T-helper 9 cell (primary cell): Measurements from ENCODE around the gene SLC5A5.

Experiments
- DNase-seq: peaks from one replicate; pipeline ENCODE4 v3.0.0-alpha.2; 2020
- total RNA-seq, 2 donors: gene quantifications; one replicate each; lab custom pipeline; 2026; lab: John Stamatoyannopoulos, UW

The SLC5A5 gene
- 3.6 to 4.1 reads per million in 2 donors for total RNA-seq

DNA sequence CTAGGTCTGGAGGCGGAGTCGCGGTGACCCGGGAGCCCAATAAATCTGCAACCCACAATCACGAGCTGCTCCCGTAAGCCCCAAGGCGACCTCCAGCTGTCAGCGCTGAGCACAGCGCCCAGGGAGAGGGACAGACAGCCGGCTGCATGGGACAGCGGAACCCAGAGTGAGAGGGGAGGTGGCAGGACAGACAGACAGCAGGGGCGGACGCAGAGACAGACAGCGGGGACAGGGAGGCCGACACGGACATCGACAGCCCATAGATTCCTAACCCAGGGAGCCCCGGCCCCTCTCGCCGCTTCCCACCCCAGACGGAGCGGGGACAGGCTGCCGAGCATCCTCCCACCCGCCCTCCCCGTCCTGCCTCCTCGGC is at the start of gene SLC5A5:
TSS of gene SLC5A5 (plus strand) at position 68 of the 373 bp plus-strand sequence. CDS start 375 bp downstream, outside the sequence.
- no peak for DNase-seq

DNA sequence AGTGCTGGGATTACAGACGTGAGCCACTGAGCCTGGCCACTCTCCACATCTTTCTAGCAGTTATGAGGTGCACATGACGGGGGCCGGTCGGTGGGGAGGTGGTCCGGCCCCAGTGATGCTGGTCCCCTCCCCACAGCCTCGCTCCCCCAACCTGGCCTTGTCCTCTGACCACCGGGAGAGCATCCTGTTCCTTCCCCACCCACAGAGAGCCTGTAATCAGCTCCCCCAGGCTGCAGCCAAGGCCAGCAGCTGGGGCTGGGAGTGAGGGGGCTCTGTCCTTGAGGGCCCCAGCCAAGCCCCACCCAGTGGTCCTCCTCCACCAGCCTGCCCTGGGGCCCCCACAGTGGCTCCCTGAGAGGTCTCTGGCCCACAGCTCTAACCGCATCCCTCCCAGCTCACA is 47.4 kb upstream of the SLC5A5 start:
- DNase-seq: no peak

DNA sequence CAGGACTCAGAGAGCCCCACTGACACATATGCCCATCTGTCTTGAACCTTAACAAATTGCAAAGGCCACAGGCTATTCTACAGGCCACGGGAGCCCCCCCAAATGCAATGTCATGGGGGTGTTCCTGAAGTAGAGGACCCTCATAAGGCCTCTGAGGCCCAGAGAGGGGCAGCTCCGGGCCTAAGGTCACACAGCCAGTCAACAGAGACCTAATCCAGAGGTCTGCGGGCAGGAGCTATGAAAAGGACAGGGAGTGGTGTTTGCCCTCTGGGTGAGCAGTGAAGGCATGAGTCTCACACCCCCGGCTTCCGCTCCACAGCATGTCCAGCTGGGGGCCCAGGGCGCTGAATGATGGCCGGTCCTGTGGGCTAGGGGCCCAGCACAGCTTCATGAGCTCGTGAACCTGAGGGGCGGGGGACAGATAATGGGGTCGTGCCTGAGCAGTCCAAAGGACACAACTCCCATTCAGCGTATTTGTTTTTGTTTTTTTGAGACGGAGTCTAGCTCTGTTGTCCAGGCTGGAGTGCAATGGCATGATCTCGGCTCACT is 45.2 kb upstream of the SLC5A5 start:
- no peak for DNase-seq

DNA sequence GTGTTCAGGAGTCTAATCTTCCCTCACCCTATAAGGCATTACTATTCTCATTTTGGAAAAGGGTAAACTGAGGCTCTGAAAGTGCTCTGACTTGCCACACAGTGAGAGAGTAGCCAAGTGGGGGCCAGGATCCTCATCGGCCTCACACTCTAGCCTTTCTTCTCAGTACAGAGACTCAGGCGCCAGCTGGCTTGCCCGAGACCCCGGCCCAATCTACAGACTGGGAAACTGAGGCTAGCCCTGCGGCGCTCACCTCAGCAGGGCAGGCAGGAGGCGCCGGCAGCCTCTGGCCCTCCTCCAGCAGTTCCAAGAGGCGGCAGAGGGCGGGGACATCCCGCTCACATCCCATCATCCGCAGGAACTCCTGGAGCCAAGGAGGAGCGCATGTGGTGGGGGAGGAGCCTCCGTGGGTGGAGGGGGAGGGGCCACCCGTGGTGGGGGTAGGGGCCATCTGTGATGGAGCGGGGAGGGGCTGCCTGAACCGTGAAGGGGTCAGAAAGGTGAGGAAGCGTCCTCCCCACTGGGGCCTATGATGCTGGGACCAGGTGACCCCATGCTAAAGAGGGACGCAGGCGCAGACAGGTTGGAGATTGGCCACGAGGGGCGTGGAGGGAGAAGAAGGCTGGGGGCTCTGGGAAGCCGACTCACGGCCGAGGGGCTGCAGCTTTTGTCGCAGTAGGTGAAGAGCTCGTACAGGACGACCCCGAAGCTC is 41.7 kb upstream of the SLC5A5 start:
- DNase-seq: no peak

DNA sequence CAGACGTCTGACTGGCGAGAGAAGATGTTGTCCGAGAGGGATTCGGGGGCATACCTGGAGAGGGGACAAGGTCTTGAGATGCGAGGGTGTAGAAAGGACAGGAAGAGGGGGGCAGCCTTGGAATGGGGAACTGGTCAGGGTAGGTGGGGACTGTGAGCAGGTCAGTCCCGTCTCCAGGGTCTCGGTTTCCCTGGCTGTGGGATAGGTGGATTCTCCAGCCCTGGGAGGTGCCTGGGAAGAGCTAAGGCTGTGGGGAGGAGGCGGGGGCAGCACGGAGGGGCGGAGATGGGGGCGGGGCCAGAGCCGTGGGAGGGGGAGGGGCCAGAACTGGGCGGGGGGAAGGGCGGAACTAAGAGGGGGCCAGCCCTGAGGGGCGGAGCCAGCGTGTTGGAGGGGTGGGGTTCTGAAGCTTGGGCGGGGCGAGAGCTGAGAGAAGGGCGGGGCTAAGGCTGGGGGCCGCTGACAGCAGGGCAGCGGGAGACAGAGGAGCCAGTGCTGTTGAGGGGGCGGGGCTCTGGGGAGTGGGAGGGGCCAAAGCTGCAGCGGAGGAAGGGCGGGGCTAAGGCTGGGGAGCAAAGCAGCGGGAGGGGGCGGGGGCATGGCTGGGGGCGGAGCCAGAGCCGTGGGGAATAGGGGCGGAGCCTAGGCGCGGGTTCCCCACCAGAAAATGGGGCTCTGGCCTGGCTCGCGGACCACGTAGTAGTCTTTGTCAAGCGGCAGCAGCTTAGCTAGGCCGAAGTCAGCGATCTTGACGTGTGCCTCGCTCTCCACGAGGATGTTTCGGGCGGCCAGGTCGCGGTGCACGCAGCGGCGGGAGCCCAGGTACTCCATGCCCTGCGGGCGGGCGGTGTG is 41.0 kb upstream of the SLC5A5 start:
- peak; percentile 19 for DNase-seq

DNA sequence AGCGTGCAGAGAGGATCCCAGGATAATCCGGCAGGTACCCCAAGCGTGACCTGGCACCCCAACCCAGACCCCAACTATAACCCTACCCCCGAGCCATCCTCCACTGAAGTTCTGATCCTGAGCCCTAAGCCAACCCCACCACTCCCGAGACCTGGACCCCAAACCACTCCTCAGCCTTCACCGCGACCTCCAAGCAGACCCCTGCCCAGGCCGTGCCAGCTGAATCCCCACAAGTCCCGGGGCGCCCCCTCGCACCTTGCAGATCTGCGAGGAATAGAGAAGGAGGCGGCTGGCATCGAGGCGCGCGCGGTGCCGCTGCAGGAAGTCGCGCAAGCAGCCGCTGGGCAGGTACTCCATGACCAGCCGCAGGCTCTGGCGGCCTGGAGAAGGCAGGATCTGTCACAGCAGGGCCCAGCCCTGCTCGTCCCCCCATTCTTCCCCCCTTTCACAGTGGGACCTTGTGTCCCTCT is 40.3 kb upstream of the SLC5A5 start:
- DNase-seq: no peak

DNA sequence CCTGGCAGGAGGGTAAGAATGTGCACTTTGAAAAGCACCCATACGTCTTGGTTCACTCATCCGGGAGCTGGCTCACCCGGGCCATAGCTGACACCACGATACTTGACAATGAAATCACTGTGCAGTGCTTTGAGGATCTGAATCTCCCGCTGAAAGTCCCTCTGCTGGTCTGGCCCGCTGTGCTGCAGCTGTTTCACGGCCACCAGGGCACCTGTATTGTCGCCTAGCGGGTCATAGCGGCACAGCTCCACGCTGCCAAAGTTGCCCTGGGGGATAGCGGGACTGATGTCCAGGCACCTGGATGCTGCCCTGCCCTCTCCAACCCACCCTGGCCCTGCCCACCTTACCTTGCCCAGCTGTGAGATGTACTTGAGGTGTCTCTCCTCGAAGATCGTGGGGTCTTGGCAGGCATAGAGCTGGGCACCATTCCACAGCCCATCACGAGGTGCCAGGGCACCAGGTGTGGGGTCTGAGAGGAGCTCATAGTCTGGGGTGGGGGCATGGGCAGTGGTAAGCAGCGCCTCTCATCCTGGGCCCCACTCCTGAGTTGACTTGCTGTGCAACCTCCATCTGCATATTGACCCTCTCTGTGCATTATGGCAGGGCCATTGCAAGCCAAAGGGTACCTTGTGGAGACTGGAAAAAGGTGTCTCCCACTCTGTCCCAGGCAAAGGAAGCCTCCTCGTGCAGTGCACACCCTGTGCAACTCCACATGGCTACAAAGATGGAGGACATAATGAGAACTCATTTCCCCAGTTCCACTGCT is 39.1 kb upstream of the SLC5A5 start:
- no peak for DNase-seq

DNA sequence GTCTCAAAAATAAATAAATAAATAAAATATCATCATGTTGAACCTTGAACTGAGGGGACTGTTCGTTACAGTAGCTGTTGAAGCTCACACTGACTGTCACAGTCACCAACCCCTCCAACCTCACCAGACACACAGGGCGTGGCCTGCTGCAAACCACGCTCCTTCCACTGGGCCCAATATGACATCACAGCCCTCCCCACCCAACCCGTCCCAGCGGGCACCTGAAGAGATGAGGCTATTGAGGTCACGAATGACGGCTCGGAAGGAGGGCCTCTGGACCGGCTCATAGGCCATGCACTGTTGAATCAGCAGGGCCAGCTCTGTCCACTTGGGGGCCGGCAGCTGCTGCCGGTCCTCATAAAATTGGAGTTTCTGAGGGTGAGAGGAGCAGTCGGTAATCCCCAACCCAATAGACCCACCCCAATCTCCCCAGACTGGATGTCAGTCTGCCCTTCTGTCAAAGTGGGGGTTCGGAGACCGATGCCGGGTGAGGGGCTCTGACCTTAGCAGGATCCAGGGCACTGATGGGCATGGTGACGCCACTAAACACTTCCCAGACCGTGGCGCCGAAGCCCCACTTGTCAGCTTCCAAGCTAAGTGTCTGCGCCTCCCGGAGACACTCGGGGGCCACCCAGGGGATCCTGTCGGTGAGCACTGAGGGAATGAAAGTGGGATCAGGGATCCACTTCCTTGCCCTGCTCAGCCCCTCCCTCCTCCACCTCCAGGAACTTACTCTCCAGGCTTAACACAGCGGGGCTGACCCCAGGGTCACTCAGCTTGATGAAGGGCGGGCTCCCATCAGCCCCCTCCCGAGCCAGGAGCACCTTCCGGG is 37.2 kb upstream of the SLC5A5 start:
- DNase-seq: no peak

DNA sequence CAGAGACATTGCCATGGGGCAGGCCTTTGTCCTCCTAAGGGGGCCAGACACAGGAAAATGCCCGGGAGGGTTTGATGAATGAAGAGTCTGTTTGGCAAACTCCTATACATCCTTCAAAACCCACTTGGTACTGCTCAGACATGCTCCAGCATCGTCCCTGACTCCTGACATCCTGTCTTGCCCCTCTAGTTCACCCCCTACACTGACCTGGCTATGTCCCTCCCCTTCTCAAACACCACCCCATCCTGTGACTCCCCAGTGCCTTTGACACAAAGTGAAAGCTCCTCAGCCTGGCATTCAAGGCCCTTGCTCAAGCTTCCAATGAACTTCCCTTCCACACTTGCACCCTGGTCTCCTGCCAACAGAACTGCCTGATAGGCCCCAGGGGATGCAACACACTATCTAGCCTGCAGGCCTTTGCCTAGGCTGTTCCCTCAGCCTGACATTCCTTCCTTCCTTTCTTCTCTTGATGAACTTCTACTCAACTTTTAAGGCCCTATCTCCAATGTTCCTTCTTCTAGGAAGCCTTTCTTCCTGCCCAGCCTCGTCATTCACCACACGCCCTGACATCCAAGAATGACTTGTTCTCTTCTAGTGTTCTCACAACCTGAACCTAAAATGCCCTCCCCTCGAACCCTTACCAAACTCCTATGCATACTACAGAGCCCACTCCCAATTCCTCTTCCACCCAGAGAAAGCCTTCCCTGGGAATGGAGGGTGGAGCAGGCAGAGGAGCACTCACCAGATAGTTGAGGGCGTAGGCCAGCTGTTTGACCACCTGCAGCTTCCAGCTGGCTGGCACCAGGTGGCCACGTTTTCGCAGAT is 36.4 kb upstream of the SLC5A5 start:
- DNase-seq: no peak

DNA sequence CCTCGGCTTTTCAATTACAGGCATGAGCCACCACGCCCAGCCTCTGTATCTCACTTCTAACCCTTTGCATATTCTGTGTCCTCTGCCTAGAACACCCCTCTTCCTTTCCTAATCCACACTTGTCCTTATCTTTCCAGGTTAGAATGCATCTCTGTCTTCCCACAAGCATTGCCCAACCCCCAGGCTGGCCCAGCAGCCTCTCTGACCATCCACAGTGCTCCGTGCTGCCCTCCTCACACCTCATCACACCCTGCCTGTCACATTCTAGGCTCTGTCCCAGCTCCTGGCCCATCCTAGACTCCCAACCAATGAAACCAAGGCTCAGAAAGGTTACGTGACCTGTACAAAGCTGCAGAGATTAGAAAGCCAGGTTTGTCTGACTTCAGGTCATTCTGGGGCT is 35.2 kb upstream of the SLC5A5 start:
- DNase-seq: no peak

DNA sequence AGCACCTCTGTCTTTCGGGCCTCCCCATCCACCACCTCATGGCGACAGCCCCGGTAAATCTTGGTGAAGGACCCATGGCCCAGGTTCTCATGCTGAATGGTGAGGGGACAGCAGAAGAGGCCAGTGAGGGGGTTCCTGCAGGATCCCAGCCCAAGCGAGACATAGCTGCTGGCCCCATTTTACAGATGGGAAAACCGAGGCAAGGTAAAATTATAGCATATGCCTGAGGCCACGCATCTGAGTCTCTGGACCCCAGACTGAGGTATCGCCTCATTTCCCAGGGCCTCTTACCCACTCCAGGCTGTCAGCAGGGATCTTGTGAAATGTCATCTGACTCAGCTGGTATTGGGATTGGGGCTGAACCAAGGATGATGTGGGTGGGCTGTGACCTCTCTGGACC is 33.8 kb upstream of the SLC5A5 start:
- no peak for DNase-seq

DNA sequence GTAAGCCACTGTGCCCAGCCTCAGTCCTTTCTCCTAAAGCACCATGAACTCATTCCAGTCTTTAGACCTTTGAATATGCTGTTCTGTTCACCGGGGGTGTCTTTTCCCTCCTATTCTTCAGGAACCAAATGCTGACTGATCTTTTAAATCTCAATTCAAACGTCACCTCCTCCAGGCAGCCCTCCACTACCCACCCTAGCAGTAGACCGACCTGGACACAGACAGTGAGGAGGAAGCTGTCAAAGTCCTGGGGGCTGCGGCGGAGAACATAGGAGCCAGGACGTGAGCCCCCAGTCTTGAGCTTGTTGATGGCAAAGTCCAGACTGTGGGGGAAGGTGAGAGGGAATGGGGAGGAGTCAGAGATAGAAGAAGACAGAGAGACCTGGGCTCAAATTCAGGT is 31.7 kb upstream of the SLC5A5 start:
- no peak for DNase-seq

DNA sequence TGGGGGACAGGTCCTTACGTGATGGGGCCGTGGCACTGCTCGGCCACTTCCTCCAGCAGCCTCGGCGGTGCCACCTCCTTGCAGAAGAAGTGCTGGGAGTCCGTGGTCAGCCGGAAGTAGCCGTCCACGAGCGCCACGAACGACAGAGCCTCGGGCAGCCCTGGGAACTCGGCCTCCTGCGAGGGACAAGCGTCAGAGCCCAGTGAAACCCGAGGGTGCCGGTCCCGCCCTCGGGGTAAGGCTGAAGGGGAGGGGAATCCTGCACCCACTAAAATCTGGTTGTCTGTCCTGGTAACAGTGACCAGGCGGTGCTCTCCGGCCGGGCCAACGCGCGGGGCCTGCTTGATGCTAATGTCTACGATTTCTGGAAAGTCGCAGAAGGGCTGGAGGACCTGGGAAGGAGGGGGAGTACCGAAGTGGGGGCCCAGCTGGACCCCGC is 30.4 kb upstream of the SLC5A5 start:
- DNase-seq: no peak

DNA sequence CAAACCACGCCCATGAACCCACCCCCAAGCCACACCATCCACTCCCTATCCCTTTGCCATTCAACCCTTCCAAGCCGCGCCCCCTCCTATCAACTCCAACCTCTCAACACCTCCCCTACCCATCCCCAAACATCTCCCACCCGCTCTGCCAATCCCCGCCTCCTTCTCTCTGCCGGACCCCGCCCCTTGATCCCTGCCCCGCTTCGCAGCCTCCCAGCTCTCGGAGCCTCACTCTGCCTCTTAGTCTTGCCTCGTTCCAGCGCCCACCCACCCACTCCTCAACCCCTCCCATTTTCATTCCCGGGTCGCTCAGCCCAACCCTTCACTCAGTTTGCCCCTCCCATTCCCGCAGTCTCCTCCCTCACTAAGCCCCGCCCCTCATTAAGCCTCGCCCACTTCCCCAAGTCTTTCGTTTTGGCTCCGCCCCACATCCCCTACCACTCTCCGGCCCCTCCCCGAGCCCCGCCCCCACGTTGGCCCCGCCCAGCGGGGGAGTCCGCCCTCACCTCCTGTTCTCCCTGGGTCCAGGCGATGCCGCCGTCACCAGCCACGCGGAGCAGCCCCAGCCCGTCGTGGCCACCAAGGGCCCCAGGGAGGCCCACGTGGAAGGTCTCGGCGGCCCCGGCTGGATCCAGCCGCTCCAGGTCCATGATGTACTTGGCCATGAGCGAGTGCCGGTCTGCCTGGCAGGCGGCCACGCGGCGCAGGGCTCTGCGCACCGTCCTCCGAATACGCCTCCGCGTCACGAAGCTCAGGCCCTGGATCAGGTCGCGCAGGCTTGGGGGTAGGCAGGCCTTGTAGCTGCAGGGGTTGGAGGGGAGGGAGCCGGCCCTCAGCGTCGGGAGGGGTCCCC is 29.7 kb upstream of the SLC5A5 start:
- peak; percentile 25 for DNase-seq

DNA sequence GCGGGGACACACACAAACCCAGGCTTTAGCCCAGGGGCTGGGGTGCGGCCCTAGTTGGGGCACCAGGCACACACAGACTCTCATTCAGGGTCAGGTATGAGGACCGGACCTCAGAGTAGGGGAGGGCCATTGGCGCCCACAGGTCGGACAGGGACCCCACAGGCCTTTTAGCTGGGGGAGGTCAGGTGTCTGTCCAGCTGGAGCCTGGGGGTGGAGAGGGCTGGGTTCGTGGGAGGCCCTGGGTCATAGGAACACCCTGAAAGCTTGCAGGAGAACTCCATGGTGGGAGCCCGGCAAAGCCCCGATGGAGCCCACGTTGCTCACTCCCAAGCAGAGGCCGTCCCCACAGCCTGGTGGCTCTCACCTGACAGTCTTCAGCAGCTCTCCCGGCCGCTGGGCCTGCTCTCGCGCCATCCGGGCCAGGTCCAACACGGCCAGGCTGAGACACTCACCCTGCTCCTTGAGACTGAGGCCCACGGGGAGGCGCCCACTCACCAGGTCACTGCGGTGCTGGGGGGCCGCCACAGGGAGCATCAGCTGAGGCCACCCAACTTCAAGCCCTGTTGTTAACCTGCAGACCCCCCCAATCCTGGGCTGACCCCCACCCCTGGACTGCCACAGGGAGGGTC is 29.0 kb upstream of the SLC5A5 start:
- no peak for DNase-seq

DNA sequence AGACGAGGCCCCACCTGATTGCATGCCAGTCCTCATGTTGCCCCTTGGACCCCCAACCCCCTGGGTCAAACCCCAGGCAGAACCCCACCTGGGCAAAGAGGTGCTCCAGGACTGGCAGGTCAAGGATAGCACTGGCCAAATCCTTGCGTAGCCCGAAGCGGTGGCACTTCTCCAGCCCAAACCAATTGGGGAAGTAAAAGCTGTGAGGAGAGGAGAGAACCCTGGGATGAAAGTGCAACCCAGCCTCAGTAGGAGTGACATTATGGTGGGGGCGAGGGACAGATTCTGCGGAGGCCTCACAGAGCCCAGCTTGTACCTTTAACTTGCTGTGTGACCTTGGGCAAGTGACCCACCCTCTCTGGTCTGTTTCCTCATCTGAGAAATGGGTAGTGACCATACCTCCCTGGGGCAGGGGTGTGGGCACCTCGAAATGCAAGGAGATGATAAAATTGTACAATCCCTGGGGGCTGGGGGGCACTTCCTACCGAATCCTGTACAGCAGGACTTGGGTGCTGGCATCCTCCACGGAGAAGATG is 28.4 kb upstream of the SLC5A5 start:
- DNase-seq: no peak

DNA sequence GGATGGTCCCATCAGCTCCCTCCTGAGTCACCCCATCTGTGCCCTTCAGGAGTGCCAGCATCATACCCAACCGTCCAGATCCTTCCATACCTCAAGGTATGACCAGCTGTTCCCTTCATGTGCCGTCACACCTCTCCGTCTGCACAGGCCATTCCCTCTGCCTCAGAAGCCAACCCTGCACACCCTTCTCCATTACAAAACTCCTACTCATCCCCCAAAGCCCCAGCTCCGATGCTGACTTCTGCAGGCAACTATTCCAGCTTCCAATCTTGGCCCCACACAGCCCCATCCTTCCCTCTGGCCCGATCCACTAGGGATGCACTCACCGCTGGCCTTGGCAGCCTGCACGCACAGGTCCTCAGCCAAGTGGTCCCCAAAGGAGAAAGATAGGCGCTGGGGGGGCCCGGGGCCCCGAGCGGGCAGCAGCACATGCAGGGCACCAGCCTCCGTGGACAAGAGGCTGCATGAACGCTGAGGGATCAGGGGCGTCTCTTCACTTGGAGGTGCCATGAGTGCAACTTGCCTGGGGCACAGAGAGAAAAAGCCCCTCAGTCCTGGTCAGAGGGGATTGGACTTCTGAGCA is 27.7 kb upstream of the SLC5A5 start:
- no peak for DNase-seq

DNA sequence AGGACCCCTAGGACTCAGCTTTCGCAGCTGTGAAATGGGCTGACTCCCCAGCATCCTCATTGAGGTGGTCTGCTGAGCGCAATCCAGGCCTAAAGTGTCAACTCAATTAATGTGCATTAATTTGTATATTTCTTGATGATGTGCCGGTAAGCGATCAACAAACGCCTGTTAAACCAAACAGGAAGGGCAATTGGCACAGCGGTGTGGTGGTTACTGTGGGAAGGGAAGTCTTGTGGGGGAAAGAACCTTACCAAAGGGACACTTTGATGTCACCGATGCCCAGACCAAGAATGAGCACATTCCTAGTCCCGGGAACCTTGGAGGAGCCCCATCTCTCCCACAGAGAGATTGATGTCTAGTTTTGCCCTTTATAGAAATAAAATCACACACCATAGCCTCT is 25.6 kb upstream of the SLC5A5 start:
- DNase-seq: peak; percentile 45
